Muscle of leg (tissue), 16 donors: ENCODE results near the gene LHX1. TPM values are rescaled to one million over a fixed set of nuclear protein-coding genes. Genes with fewer than 3 reads are reported as not detected.

ENCODE experiments used
- DNase-seq: peaks from one replicate; pipeline ENCODE4 v3.0.0; 2013
- H3K27ac ChIP-seq: one replicate; pipeline ENCODE4 v1.5.1; 2013; ENCODE audit warnings: mild to moderate bottlenecking, low read length, control low read depth
- H3K27me3 ChIP-seq: one replicate; pipeline ENCODE4 v1.6.1; 2013; ENCODE audit warnings: low read length; ENCODE audit not compliant: control insufficient read depth, insufficient read depth
- H3K36me3 ChIP-seq: one replicate; pipeline ENCODE4 v1.6.1; 2013; ENCODE audit warnings: low read length; ENCODE audit not compliant: control insufficient read depth, insufficient read depth
- H3K4me1 ChIP-seq: one replicate; pipeline ENCODE4 v1.6.1; 2013; ENCODE audit warnings: low read length; ENCODE audit not compliant: control insufficient read depth, insufficient read depth
- H3K4me3 ChIP-seq: one replicate; pipeline ENCODE4 v1.5.1; 2013; ENCODE audit warnings: low read length, control low read depth
- H3K9me3 ChIP-seq: replicated peaks from 2 replicates; pipeline ENCODE4 v1.6.1; 2013; ENCODE audit warnings: low read depth, low read length; ENCODE audit not compliant: control insufficient read depth
- WGBS: methylation state at CpG from one replicate; pipeline ENCODE4 v1.1.5; 2013; ENCODE audit warnings: missing lambda C conversion rate; ENCODE audit not compliant: insufficient coverage; 5-methylcytosine and 5-hydroxymethylcytosine counted together
- long read RNA-seq, 11 donors: transcript quantifications; one replicate each; lab custom pipeline, GENCODE V29; 2026
- polyA plus RNA-seq, 8 donors: library from polyadenylated mRNA; unstranded; fragments of 120-200 nt; gene quantifications; one replicate each; pipeline versions ENCODE4 v1.2.1 to v1.2.3, GENCODE V29; 2013; ENCODE audit warnings: inconsistent platforms in 1 of 8, low replicate concordance in 1 of 8; ENCODE audit not compliant: insufficient read length in 8 of 8, insufficient read depth in 1 of 8
- total RNA-seq: library from RNA; stranded (reverse); fragments of 120-200 nt; gene quantifications from one replicate; pipeline ENCODE4 v1.2.4, GENCODE V29; 2013

LHX1 gene
- total RNA-seq (not detected), polyA plus RNA-seq (under 1 TPM in 1 of 8 donors, not detected in 7; 0.41 TPM)
- long read RNA-seq, donor 1: 0 reads
- long read RNA-seq, donor 2: 0 reads
- long read RNA-seq, donor 3: 0 reads
- long read RNA-seq, donor 4, partial matches to known transcripts: 0 of 2 reads
- long read RNA-seq, donor 4, other reads (novel, unspliced or antisense): 0 of 2 reads
- long read RNA-seq, donor 5: 0 reads
- long read RNA-seq, donor 6: 0 reads
- long read RNA-seq, donor 7: 0 reads
- long read RNA-seq, donor 8: 0 reads
- long read RNA-seq, donor 9: 0 reads
- long read RNA-seq, donor 10: 0 reads
- long read RNA-seq, donor 11: 0 reads

- Histone ChIP-seq H3K27ac (no peak within 1 kb of the TSS), H3K36me3 (no peaks in the 10 kb centered on the region), H3K4me1 (peaks cover 71% of the 10 kb centered on the region), H3K9me3 (no peaks in the 10 kb centered on the region), H3K27me3 (peaks cover 100% of the 10 kb centered on the region), H3K4me3 (no peak within 1 kb of the TSS)
- DNase-seq: no peak
- 2% methylated on average over 60 of the region's 75 CpGs for WGBS
Observed at GRCh38 chr17:36937001-36937958, at the start of gene LHX1. Gene LHX1, plus strand, starts transcription at chr17:36937475. Its CDS starts 723 bp downstream, at chr17:36938198.

DNA sequence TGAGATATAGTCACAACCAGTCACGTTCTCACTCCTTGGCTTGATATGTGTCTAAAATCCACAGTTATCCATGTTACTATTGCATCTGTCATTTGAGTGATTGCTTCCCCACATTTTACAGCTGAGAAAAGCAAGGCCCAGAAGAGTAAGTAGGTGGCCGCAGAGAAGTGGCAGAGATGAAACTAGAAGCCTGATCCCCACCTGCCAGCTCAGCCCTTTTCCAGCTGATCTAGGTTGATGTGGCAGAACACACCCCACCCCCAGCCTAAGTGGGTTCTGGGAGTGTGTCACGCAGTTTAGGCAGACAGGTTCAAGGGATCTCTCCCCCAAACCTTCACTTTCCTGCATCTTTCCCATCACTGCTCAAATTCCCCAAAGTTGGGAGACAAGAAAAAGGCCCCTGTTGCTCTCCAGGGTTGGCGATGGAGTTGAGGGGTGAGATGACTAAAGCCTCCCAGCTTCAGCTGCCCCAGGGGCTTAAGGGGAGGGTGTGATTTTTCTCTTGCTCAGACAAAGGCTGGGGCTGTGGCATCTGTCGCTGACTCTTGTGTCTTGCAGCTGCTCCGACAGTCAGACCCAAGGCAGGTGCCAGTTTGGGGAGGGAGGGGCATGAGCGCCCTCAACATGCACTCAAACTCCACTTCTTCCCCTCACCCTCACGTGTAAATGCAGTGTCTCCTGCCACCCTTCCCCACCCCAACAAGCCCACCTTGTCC is 48.9 kb upstream of the LHX1 start:
- Histone ChIP-seq H3K27me3 (peaks cover 17% of the 10 kb centered on the region), H3K27ac (peak overlapping the region; percentile 67), H3K4me3 (no peak overlapping the region), H3K36me3 (no peaks in the 10 kb centered on the region), H3K4me1 (peaks cover 27% of the 10 kb centered on the region), H3K9me3 (no peaks in the 10 kb centered on the region)
- 31% methylated on average over 2 of the region's 8 CpGs for WGBS
- DNase-seq: peak; percentile 84

DNA sequence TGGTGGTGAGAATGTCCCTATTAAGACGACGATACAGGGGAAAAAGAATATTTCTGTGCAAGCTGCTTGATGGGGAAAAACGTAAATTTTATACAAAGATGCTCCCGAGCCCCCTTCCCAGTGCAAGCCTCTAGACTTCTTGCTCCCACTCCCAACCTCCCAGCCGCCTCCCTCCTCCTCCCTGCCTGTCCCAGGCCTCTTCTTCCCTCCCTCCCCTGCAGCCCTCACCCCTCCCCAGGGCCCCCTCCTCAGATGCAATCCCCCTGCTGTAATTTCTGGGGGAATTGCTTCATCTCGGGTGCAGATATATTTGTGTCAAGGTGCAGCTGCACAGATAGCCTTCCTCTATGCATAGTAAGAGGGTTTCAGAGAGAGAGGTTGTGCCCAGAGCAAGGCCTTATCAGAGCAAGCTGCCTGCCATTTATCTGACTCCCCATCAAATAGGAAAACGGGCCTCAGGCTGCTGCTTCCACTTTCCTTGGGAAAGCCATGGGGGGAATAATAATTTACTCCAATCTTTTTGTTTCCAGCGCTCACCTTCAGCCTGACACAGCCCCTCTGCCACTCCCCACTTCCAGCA is 47.4 kb upstream of the LHX1 start:
- H3K4me3 ChIP-seq: no peak overlapping the region
- 90% methylated on average over 2 of the region's 8 CpGs for WGBS
- peaks cover 14% of the 10 kb centered on the region for H3K27me3 ChIP-seq
- H3K27ac ChIP-seq: no peak overlapping the region
- DNase-seq: no peak
- no peaks in the 10 kb centered on the region for H3K9me3 ChIP-seq
- no peaks in the 10 kb centered on the region for H3K36me3 ChIP-seq
- peaks cover 22% of the 10 kb centered on the region for H3K4me1 ChIP-seq

DNA sequence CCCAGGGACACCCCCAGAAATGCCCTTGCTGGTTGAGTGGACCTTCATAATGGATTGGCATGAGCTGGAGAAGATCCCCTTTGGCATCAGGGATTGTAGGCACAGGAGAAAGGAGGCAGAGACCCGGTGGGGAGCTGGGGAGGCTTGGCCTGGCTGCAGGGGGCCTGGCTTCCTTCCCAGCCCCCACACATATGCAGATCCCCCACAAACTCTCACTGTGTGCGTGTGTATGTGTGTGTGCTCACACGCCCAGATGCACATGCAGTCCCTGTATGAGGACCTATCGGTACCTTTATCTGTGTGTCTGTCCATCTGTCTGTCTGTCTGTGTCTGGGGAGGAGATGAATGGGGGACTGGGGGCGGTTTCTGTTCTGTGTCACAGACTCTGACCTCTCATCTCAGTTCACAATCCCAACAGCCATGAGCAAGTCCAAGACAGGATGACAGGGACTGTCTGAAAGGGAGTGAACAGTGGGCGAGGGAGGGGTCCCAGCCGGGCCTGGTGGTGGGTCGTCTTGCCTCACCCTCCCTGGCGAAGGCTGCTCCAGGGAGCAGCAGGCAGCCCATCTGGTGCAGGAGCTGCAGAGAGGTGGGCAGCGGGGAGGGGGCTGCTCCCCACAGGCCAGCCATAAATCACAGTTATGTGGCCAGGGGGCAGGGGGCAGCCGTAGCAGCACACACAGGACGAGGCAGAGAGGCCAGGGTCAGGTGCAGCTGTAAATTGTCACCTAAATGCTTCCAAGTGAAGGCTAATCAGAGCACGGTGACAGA is 46.7 kb upstream of the LHX1 start:
- Histone ChIP-seq H3K9me3 (no peaks in the 10 kb centered on the region), H3K36me3 (no peaks in the 10 kb centered on the region), H3K27ac (no peak overlapping the region), H3K4me1 (peaks cover 19% of the 10 kb centered on the region), H3K4me3 (no peak overlapping the region), H3K27me3 (peaks cover 9% of the 10 kb centered on the region)
- WGBS: 36% methylated on average over 8 of the region's 13 CpGs
- no peak for DNase-seq

DNA sequence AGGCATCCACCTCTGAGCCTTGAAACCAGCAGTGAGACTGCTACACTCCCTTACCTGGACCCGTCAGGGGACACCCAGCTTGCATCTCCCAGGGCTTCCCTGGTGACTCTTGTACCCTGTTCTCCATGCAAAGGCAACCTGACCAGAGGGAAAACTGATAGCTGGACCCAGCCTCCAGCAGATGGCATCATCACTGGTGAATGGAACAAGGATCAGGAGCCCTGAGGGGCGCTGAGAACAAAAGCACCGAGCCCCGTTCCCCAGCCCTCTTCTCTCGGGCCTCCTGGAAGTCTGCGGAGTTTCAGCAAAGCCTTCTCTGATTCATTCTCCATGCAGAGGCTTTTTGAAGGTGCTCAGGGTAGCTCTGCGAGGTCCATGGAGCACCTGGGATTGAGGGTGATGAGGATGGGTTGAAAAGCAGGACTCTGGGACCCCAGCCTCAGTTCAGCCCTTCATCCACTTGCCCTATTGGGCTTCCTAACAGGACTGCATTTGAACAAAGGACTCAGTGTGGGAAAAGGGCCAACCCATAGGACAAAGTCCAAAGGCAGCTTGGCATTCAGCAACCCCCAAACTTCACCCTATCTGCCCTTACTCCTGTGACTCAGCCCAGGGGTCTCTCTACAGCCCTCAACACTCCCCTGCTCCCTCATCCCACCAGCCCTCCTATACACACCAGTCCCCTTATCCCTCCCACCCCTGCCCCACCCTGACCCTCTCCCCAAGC is 45.0 kb upstream of the LHX1 start:
- H3K4me3 ChIP-seq: no peak overlapping the region
- H3K27ac ChIP-seq: no peak overlapping the region
- 52% methylated on average over 4 of the region's 7 CpGs for WGBS
- no peaks in the 10 kb centered on the region for H3K9me3 ChIP-seq
- no peak for DNase-seq
- H3K36me3 ChIP-seq: no peaks in the 10 kb centered on the region
- H3K4me1 ChIP-seq: peaks cover 19% of the 10 kb centered on the region
- H3K27me3 ChIP-seq: peaks cover 5% of the 10 kb centered on the region

- 70% methylated on average over 2 of the region's 9 CpGs for WGBS
- H3K27me3 ChIP-seq: peaks cover 3% of the 10 kb centered on the region
Observed at GRCh38 chr17:36894177-36894576, 43.1 kb upstream of the LHX1 start.

DNA sequence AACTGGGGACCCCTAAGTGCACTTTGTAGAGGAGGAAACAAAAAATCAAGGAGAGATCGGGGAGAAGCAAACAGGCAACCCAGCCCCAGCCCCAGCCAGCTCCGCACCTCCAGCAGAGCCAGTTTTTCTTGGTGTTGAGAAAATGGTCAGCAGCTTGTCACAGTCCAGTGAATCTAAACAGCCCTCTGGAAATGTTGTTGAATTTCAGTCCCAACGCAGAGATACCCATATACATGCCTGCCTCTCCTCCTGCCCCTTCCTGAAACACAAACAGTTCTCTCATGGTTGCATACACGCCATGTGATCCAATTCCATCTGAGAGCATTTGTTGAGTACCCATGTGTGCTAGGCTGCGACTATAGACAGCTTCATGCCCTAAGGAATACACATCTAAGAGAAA is 42.4 kb upstream of the LHX1 start:
- no peak overlapping the region for H3K4me3 ChIP-seq
- H3K9me3 ChIP-seq: no peaks in the 10 kb centered on the region
- DNase-seq: no peak
- no peak overlapping the region for H3K27ac ChIP-seq
- H3K27me3 ChIP-seq: peaks cover 3% of the 10 kb centered on the region
- 89% methylated on average over 3 of the region's 5 CpGs for WGBS
- no peaks in the 10 kb centered on the region for H3K36me3 ChIP-seq
- peaks cover 1% of the 10 kb centered on the region for H3K4me1 ChIP-seq

More at GRCh38 chr17:36894177-36894576, 43.1 kb upstream of the LHX1 start:
- Histone ChIP-seq H3K4me3 (no peak overlapping the region), H3K27ac (no peak overlapping the region), H3K9me3 (no peaks in the 10 kb centered on the region), H3K4me1 (no peaks in the 10 kb centered on the region), H3K36me3 (no peaks in the 10 kb centered on the region)
- no peak for DNase-seq

DNA sequence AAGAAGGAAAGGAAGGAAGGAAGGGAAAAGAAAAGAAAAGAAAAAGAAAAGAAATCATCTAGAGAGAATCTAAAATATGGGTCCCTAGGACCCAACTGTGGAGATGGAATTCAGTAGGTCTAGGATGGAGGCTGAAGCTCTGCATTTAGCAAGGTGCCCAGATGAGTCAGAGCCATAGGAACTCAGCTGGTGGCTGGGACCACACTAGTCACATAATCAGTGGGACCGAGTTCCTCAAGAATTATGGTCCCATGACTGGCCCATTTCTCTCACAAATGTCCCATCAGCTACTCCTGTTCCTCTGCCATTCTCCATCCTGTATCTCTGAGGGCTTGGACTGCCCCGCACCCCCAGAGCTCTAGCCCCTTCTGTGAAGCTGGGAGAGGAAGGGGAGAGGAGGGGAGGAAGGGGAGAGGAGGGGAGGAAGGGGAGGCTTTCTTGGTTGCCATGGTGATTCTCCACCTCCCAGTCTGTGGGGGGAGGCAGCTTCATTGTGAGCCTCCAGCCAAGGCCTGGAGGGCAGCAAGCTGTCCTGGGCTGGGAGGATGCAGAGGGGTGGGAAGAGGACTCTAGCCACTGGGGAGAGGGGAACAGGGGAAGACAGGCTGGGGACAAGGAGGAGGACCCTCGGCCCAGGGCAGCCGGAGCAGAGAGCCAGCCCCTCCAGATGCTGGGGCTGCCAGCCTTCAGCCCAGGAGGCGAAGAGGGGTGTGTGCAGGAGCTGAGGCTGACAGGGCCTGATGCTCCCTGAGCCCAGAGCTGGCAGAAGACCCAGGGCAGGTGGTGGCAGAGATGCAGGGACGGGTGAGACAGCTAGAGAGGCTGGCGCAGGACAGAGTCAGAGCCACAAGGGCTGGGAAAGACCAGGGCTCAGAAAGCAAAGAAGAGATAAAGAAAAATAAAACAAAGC is 37.8 kb upstream of the LHX1 start:
- no peaks in the 10 kb centered on the region for H3K9me3 ChIP-seq
- H3K27ac ChIP-seq: no peak overlapping the region
- no peak overlapping the region for H3K4me3 ChIP-seq
- peak; percentile 30 for DNase-seq
- H3K36me3 ChIP-seq: no peaks in the 10 kb centered on the region
- 41% methylated on average over 4 of the region's 7 CpGs for WGBS
- H3K4me1 ChIP-seq: peaks cover 7% of the 10 kb centered on the region
- no peaks in the 10 kb centered on the region for H3K27me3 ChIP-seq
